Epithelial cell of proximal tubule (primary cell): ENCODE results near the gene YEATS4. TPM values are rescaled to one million over a fixed set of nuclear protein-coding genes. Genes with fewer than 3 reads are reported as not detected.

Source experiments
- DNase-seq: peaks from one replicate; pipeline ENCODE4 v3.0.0-alpha.2; 2011; ENCODE audit warnings: low read depth
- H3K4me3 ChIP-seq: 2 replicates; pipeline ENCODE4 v1.5.1; 2011; ENCODE audit warnings: low read depth, mild to moderate bottlenecking, low read length
- CTCF ChIP-seq: conservative IDR thresholded peaks from 2 replicates; pipeline ENCODE4 v1.5.1; 2012; ENCODE audit warnings: low read depth, mild to moderate bottlenecking, low read length
- total RNA-seq: library from RNA; depleted of rRNA; stranded (reverse); fragments of >200 nt; gene quantifications from 2 replicates; pipeline ENCODE4 v1.2.3, GENCODE V29; 2015

YEATS4 gene
- total RNA-seq, 1 donor from 2014 or later: 50.6 TPM

- peak overlapping the region; percentile 52 for H3K4me3 ChIP-seq
- TF ChIP-seq CTCF: no peak
- DNase-seq: no peak
Observed at GRCh38 chr12:69329669-69330428, 29.7 kb upstream of the YEATS4 start.

- peak; percentile 15 for DNase-seq
- TF ChIP-seq CTCF: no peak
- H3K4me3 ChIP-seq: peak overlapping the region; percentile 52
Observed at GRCh38 chr12:69330475-69331473, 28.8 kb upstream of the YEATS4 start.

GRCh38 chr12:69331519-69331908, 28.0 kb upstream of the YEATS4 start:
- peak; percentile 18 for DNase-seq
- peak overlapping the region; percentile 52 for H3K4me3 ChIP-seq
- no peak for TF ChIP-seq CTCF

- TF ChIP-seq CTCF: no peak
- no peak for DNase-seq
- H3K4me3 ChIP-seq: peak overlapping the region; percentile 52
Observed at GRCh38 chr12:69331909-69332684, 27.4 kb upstream of the YEATS4 start.

- DNase-seq: no peak
- no peak for TF ChIP-seq CTCF
- no peak overlapping the region for H3K4me3 ChIP-seq
Observed at GRCh38 chr12:69332815-69333358, 26.7 kb upstream of the YEATS4 start.

- no peak for TF ChIP-seq CTCF
- no peak overlapping the region for H3K4me3 ChIP-seq
- DNase-seq: no peak
Observed at GRCh38 chr12:69334158-69334557, 25.4 kb upstream of the YEATS4 start.
